Measurements from ENCODE around the gene SH3PXD2A.

DNA sequence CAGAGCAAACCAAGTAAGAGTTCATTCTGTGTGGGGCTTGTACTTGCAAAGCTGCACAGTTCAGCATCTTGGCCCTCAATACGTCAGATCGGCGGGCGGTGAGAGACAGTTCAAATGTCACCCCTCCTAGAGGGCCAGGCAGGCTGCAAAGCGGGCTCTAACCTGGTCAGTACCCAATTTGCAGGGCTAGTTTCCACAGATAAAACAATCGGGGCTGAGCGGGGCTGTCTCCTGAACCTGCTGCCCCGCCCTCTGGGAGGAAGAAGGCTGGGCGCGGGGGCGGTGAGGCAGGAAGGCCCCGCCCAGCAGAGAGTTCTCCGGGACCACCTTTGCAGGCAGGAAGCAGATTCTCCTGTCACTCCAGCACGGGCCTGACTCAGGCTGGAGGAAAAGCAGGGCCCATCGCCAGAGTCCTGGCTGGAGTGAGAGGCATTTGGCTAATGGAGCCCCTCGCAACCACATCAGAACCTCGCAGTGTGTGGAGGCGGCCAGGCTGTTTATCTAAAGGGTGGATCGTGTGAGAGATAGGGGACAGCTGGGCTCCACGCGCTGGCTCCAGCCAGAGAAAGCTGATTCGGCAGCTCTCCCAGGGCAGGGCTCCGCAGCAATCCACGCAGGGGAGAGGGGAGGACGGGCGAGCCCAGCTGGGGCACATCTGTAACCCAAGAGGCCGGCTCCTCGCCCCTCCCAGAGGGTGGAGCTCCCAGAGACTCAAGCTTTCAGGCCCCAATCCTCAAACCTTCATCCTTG is 83.1 kb downstream of the SH3PXD2A start:
- no peak for TF ChIP-seq GATA3 (IDR thresholded peaks at IDR 0.05; ENCODE audit: low read depth, low read length)
- peak; percentile 98 for TF ChIP-seq GATA2 (IDR thresholded peaks at IDR 0.05; ENCODE audit: low read depth, low read length)

Measured in SH-SY5Y (cell line).